Type B pancreatic cell (in vitro differentiated cells): ENCODE measurements around the gene CYP3A5. TPM values are rescaled to one million over a fixed set of nuclear protein-coding genes. Genes with fewer than 3 reads are reported as not detected.

Source experiments
- DNase-seq: peaks from one replicate; pipeline ENCODE4 v3.0.0; 2021; ENCODE audit warnings: mixed read lengths; ENCODE audit not compliant: unreplicated experiment; ENCODE audit errors: extremely low spot score
- H3K27ac Mint-ChIP-seq: 2 replicates; pipeline ENCODE4 v1.8.0; 2021; ENCODE audit warnings: mild to moderate bottlenecking, mixed read lengths
- H3K27me3 Mint-ChIP-seq: 2 replicates; pipeline ENCODE4 v1.8.0; 2021; ENCODE audit warnings: mixed read lengths
- H3K36me3 Mint-ChIP-seq: 2 replicates; pipeline ENCODE4 v1.8.0; 2021; ENCODE audit warnings: mixed read lengths
- H3K4me1 Mint-ChIP-seq: one replicate; pipeline ENCODE4 v1.8.0; 2021; ENCODE audit warnings: mixed read lengths; ENCODE audit not compliant: unreplicated experiment
- H3K4me3 Mint-ChIP-seq: 2 replicates; pipeline ENCODE4 v1.8.0; 2021; ENCODE audit warnings: mild to moderate bottlenecking, mixed read lengths
- H3K9me3 Mint-ChIP-seq: 2 replicates; pipeline ENCODE4 v1.8.0; 2021; ENCODE audit warnings: mixed read lengths
- total RNA-seq: library from RNA; stranded (reverse); gene quantifications from 2 replicates; pipeline ENCODE4 v1.2.1, GENCODE V29; 2021; ENCODE audit warnings: low replicate concordance
- TF ChIP-seq, protein P1 (sequence below): fragments of 200-600 bp; sonication (generic); conservative IDR thresholded peaks from 2 replicates; pipeline ENCODE4 v1.5.0; 2021; ENCODE audit warnings: antibody characterized with exemption, mild to moderate bottlenecking

Gene CYP3A5
- total RNA-seq, 1 donor from 2014 or later, result 33.1 TPM

DNA sequence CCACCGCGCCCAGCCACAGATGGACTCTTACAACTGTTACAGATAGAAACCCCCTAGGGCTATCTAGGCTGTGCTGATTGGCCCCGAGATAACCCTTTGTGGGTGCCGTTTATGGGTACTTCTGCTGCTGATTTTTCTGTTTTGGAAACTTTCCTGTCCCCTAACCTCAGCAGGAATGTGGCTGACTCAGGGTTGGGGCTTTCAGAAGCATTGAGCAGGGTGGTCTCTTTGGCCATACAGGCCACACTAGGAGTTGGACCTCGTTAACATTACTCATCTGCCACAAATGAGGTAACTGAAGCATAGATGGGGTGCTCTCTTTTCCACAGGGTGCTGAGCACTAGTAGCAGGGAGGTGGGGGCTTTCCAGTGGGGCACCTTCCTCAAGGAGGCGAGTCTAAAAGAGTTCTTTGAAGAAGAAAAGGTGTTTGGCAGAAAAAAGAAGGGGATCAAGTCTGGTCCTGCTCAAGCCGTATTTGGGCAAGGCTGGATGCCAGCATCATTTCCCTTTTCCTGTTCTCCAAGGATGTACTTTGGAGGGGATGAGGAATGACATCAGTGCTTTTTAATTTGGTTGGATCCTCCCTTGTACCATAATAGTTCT, 56.6 kb downstream of the CYP3A5 start:
- peak; percentile 10 for DNase-seq
- H3K4me3 Mint-ChIP-seq, result no peak overlapping the region
- H3K9me3 Mint-ChIP-seq, result no peaks in the 10 kb centered on the region
- H3K36me3 Mint-ChIP-seq, result peaks cover 43% of the 10 kb centered on the region
- H3K27ac Mint-ChIP-seq, result peak overlapping the region; percentile 48
- H3K4me1 Mint-ChIP-seq, result peaks cover 7% of the 10 kb centered on the region
- TF ChIP-seq, protein P1, sequence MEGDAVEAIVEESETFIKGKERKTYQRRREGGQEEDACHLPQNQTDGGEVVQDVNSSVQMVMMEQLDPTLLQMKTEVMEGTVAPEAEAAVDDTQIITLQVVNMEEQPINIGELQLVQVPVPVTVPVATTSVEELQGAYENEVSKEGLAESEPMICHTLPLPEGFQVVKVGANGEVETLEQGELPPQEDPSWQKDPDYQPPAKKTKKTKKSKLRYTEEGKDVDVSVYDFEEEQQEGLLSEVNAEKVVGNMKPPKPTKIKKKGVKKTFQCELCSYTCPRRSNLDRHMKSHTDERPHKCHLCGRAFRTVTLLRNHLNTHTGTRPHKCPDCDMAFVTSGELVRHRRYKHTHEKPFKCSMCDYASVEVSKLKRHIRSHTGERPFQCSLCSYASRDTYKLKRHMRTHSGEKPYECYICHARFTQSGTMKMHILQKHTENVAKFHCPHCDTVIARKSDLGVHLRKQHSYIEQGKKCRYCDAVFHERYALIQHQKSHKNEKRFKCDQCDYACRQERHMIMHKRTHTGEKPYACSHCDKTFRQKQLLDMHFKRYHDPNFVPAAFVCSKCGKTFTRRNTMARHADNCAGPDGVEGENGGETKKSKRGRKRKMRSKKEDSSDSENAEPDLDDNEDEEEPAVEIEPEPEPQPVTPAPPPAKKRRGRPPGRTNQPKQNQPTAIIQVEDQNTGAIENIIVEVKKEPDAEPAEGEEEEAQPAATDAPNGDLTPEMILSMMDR, result no peak
- H3K27me3 Mint-ChIP-seq, result no peaks in the 10 kb centered on the region

DNA sequence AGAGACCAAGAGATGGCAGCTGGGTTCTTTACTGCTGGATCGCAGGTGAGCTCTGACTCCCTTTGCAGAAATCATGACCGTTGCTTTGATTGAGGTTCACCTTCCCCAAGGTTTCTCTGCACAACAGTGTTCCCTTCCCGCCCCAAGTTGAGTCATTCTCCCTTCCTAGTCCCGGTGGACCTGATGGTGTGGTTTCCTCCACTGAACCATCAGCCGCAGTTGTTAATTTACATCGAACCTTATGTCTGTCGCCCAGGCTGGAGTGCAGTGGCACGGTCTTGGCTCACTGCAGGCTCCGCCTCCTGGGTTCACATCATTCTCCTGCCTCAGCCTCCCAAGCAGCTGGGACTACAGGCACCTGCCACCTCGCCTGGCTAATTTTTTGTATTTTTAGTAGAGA, 57.2 kb downstream of the CYP3A5 start:
- peaks cover 43% of the 10 kb centered on the region for H3K36me3 Mint-ChIP-seq
- H3K27me3 Mint-ChIP-seq, result no peaks in the 10 kb centered on the region
- peaks cover 13% of the 10 kb centered on the region for H3K4me1 Mint-ChIP-seq
- DNase-seq, result no peak
- no peak overlapping the region for H3K4me3 Mint-ChIP-seq
- TF ChIP-seq, protein P1, result no peak
- H3K9me3 Mint-ChIP-seq, result no peaks in the 10 kb centered on the region
- H3K27ac Mint-ChIP-seq, result no peak overlapping the region

DNA sequence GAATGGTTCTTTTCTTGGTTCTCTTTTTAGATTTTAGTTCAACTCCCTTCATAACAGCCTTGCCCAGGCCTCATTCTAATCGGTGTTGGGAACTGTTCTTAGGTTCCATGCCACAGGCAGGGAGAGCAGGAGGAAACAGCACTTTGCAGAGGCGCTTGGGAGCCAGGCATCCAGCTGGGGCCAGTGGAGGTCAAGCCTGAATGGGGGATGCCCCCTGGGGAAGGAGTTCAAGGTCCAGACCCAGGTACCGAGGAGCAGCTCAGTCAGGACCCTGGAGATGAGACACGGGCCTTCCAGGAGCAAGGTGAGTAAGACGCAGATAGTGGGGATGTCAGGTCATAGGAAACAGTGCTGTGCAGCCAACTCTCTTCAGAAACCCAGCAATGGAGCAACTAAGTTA, 58.5 kb downstream of the CYP3A5 start:
- Mint-ChIP-seq H3K27ac (no peak overlapping the region), H3K9me3 (no peaks in the 10 kb centered on the region), H3K4me1 (peaks cover 25% of the 10 kb centered on the region), H3K27me3 (no peaks in the 10 kb centered on the region), H3K36me3 (peaks cover 34% of the 10 kb centered on the region), H3K4me3 (no peak overlapping the region)
- TF ChIP-seq, protein P1, result no peak
- peak; percentile 29 for DNase-seq

DNA sequence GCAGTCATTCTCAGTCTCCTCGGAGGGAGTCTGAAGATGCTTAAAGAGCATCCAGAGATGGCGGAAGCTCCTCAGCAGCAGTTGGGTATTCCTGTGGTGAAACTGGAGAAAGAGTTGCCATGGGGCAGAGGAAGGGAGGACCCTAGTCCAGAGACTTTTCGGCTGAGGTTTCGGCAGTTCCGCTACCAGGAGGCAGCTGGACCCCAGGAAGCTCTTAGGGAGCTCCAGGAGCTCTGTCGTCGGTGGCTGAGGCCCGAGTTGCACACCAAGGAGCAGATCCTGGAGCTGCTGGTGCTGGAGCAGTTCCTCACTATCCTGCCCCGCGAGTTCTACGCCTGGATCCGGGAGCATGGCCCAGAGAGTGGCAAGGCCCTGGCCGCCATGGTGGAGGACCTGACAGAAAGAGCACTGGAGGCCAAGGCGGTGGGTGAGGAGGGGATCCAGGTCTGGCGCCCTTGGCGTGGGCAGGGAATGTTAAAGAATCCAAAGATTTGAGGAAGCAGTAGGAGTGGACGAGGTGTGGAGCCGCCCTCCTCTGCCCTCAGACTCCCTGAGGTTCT, 60.1 kb downstream of the CYP3A5 start:
- H3K36me3 Mint-ChIP-seq, result peaks cover 25% of the 10 kb centered on the region
- H3K27ac Mint-ChIP-seq, result no peak overlapping the region

DNA sequence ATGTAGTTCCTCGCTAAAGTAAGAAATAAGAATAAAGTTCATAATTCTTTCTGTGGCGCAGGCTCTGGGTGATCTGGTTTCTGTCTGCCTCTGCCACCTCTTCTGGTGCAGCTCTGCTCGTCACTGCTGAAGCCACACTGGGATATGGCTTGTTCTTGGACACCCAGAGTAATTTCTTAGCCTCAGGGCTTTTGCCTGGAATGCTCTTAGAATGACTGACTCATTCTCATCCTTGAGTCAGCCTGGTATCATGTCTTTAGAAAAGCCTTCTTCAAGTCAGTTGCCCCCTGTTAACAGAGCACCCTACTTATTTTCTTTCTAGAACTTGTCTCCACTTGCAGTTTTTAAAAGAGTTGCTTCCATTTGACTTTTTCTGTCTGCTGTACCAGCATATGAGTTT, 61.1 kb downstream of the CYP3A5 start:
- TF ChIP-seq, protein P1, result no peak
- peak; percentile 25 for DNase-seq
- Mint-ChIP-seq H3K4me3 (peak overlapping the region; percentile 97), H3K4me1 (peaks cover 27% of the 10 kb centered on the region), H3K9me3 (no peaks in the 10 kb centered on the region), H3K27me3 (no peaks in the 10 kb centered on the region), H3K27ac (peak overlapping the region; percentile 92), H3K36me3 (peaks cover 25% of the 10 kb centered on the region)

More for the DNA sequence above, 60.1 kb downstream of the CYP3A5 start:
- peak; percentile 64 for DNase-seq
- TF ChIP-seq, protein P1, result no peak
- Mint-ChIP-seq H3K4me3 (peak overlapping the region; percentile 97), H3K4me1 (peaks cover 27% of the 10 kb centered on the region), H3K27me3 (no peaks in the 10 kb centered on the region), H3K9me3 (no peaks in the 10 kb centered on the region)
